Melanocyte of skin (primary cell): ENCODE results near the gene IDI1. TPM values are rescaled to one million over a fixed set of nuclear protein-coding genes. Genes with fewer than 3 reads are reported as not detected.

ENCODE experiments used
- total RNA-seq, 2 donors: library from RNA; depleted of rRNA; stranded (reverse); fragments of >200 nt; gene quantifications; 2 replicates each; pipeline ENCODE4 v1.2.3, GENCODE V29; 2012

The IDI1 gene
- 100 to 1,000 TPM; 158 to 167 TPM for total RNA-seq

GRCh38 chr10:1048732-1049424 is at the start of gene IDI1:
Gene IDI1, minus strand, starts transcription at chr10:1049119. Its CDS starts 116 bp downstream, at chr10:1049003.

GRCh38 chr10:1056326-1057105 is 7.6 kb upstream of the IDI1 start, which contains the start of gene WDR37:
Gene WDR37, plus strand, starts transcription at chr10:1056385. Its CDS starts 15,771 bp downstream, at chr10:1072156.

GRCh38 chr10:1025683-1026082 is 23.2 kb downstream of the IDI1 start, which contains the start of gene IDI2:
Gene IDI2, minus strand, starts transcription at chr10:1025859. Its CDS starts 1,136 bp downstream, at chr10:1024723.

Other genes with a start within 250 kb of the IDI1 start
- 10 to 100 TPM; 39.9 to 54.3 TPM for gene LARP4B, start 117.4 kb downstream of the IDI1 start, total RNA-seq
- 10 to 100 TPM; 23.1 to 51.0 TPM for gene GTPBP4, start 60.7 kb downstream of the IDI1 start, total RNA-seq
- gene IDI2, start 23.3 kb downstream of the IDI1 start, total RNA-seq: not detected
- 10 to 100 TPM; 15.3 to 17.2 TPM for gene WDR37, start 7.3 kb upstream of the IDI1 start, total RNA-seq